HL-60 (cell line): ENCODE data around the gene FERMT2.

ENCODE experiments used
- CTCF ChIP-seq: IDR thresholded peaks from one replicate; pipeline ENCODE4 v1.5.1; 2011; ENCODE audit warnings: low read length, control low read depth, inconsistent platforms; ENCODE audit not compliant: insufficient read depth
- POLR2AphosphoS5 ChIP-seq: IDR thresholded peaks from 2 replicates; pipeline ENCODE4 v1.6.1; 2012; ENCODE audit warnings: low read depth
- TF ChIP-seq, protein P1 (sequence below): IDR thresholded peaks from 2 replicates; pipeline ENCODE4 v1.6.1; 2012; ENCODE audit warnings: low read depth; ENCODE audit not compliant: insufficient replicate concordance

GRCh38 chr14:52951681-52952554 is 1.1 kb upstream of the FERMT2 start:
- TF ChIP-seq POLR2AphosphoS5 = no peak
- no peak for TF ChIP-seq CTCF
- TF ChIP-seq, protein P1, sequence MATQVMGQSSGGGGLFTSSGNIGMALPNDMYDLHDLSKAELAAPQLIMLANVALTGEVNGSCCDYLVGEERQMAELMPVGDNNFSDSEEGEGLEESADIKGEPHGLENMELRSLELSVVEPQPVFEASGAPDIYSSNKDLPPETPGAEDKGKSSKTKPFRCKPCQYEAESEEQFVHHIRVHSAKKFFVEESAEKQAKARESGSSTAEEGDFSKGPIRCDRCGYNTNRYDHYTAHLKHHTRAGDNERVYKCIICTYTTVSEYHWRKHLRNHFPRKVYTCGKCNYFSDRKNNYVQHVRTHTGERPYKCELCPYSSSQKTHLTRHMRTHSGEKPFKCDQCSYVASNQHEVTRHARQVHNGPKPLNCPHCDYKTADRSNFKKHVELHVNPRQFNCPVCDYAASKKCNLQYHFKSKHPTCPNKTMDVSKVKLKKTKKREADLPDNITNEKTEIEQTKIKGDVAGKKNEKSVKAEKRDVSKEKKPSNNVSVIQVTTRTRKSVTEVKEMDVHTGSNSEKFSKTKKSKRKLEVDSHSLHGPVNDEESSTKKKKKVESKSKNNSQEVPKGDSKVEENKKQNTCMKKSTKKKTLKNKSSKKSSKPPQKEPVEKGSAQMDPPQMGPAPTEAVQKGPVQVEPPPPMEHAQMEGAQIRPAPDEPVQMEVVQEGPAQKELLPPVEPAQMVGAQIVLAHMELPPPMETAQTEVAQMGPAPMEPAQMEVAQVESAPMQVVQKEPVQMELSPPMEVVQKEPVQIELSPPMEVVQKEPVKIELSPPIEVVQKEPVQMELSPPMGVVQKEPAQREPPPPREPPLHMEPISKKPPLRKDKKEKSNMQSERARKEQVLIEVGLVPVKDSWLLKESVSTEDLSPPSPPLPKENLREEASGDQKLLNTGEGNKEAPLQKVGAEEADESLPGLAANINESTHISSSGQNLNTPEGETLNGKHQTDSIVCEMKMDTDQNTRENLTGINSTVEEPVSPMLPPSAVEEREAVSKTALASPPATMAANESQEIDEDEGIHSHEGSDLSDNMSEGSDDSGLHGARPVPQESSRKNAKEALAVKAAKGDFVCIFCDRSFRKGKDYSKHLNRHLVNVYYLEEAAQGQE = no peak
